Nephron (organoid): Measurements from ENCODE around the gene NUTM2E.
A peak's percentile ranks its signal among the peaks of the same experiment; 100 is the strongest.
"Not testable (repeated sequence)": the region's sequence is repeated elsewhere in the genome, so short reads cannot be mapped to it uniquely, and the experiment has no call there.

ENCODE experiments used
- H3K27ac Mint-ChIP-seq, 3 experiments: 2 replicates each; pipeline ENCODE4 v1.8.0; 2020; ENCODE audit warnings: mixed read lengths in 3 of 3, mild to moderate bottlenecking in 2 of 3, moderate library complexity in 1 of 3
- H3K27me3 Mint-ChIP-seq: 2 replicates; pipeline ENCODE4 v1.8.0; 2021; ENCODE audit warnings: low read depth, mild to moderate bottlenecking, moderate library complexity, mixed read lengths
- H3K36me3 Mint-ChIP-seq: 2 replicates; pipeline ENCODE4 v1.8.0; 2020; ENCODE audit warnings: low read depth, mixed read lengths
- H3K4me1 Mint-ChIP-seq: 2 replicates; pipeline ENCODE4 v1.8.0; 2020; ENCODE audit warnings: mixed read lengths
- H3K4me3 Mint-ChIP-seq, 3 experiments: 2 replicates each; pipeline ENCODE4 v1.8.0; 2020; ENCODE audit warnings: mild to moderate bottlenecking in 3 of 3, mixed read lengths in 3 of 3, moderate library complexity in 2 of 3
- H3K9me3 Mint-ChIP-seq: 2 replicates; pipeline ENCODE4 v1.8.0; 2020; ENCODE audit warnings: mixed read lengths
- TF ChIP-seq, protein P1 (sequence below), 3 experiments: fragments of 200-600 bp; sonication (generic); IDR thresholded peaks; one replicate each; pipeline ENCODE4 v1.5.0; 2021; ENCODE audit warnings: antibody characterized with exemption in 3 of 3; ENCODE audit not compliant: unreplicated experiment in 3 of 3

Gene NUTM2E, protein sequence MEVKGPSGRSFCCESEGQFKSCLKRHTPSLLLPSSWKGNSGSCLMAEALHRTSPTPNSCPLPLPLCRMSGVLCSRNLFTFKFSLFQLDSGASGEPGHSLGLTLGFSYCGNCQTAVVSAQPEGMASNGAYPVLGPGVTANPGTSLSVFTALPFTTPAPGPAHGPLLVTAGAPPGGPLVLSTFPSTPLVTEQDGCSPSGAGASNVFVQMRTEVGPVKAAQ (N-terminal part only)

GRCh38 chr10:79826496-79827215, at the start of gene NUTM2E:
Gene NUTM2E (plus strand): TSS chr10:79826739. CDS start chr10:79841741, 15,002 bp downstream.
- not testable (repeated sequence) for H3K9me3 Mint-ChIP-seq, H3K27me3 Mint-ChIP-seq, H3K36me3 Mint-ChIP-seq
- peak within 1 kb of the TSS; percentile 72 to 93 (median 90) for H3K27ac Mint-ChIP-seq
- peak within 1 kb of the TSS; percentile 97 to 99 (median 97) for H3K4me3 Mint-ChIP-seq
- peaks cover 11% of the 10 kb centered on the region for H3K4me1 Mint-ChIP-seq

GRCh38 chr10:79777997-79778396, 48.5 kb upstream of the NUTM2E start:
- not testable (repeated sequence) for H3K4me1 Mint-ChIP-seq, H3K27ac Mint-ChIP-seq, H3K9me3 Mint-ChIP-seq, H3K27me3 Mint-ChIP-seq, H3K4me3 Mint-ChIP-seq, H3K36me3 Mint-ChIP-seq

DNA sequence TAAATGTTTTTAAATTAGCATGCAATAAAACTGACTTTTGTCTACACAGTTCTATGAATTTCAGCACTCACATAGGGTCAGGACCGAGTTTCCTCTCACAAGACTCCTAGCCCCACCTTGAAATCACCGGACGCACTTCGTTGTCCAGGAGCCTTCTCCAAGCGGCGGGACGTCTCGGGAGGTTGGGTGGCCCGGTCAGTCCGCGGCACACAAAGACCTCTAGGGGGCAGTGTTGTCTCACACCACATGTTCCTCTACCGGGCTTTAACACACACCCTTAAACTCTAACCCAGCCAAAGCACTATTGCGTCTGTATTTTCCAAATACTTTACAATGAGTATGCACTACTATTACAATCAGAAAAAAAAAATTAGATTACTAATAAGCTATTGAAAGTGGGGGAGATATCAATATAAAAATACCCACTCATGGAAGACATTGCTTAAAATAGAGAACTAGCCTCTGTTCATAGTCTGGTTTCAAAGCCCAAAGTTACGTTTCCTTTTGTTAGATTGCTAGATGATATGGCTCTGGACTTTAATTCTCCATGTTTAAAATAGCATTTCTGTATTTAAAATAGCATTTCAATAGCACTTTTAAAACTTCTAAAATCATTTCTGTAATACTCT, 47.1 kb upstream of the NUTM2E start:
- TF ChIP-seq, protein P1, sequence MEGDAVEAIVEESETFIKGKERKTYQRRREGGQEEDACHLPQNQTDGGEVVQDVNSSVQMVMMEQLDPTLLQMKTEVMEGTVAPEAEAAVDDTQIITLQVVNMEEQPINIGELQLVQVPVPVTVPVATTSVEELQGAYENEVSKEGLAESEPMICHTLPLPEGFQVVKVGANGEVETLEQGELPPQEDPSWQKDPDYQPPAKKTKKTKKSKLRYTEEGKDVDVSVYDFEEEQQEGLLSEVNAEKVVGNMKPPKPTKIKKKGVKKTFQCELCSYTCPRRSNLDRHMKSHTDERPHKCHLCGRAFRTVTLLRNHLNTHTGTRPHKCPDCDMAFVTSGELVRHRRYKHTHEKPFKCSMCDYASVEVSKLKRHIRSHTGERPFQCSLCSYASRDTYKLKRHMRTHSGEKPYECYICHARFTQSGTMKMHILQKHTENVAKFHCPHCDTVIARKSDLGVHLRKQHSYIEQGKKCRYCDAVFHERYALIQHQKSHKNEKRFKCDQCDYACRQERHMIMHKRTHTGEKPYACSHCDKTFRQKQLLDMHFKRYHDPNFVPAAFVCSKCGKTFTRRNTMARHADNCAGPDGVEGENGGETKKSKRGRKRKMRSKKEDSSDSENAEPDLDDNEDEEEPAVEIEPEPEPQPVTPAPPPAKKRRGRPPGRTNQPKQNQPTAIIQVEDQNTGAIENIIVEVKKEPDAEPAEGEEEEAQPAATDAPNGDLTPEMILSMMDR (IDR thresholded peaks at IDR 0.05; ENCODE audit: unreplicated experiment in 3 of 3): peak; percentile 53 to 57 (median 54)
- not testable (repeated sequence) for H3K27me3 Mint-ChIP-seq, H3K4me3 Mint-ChIP-seq, H3K4me1 Mint-ChIP-seq, H3K9me3 Mint-ChIP-seq, H3K36me3 Mint-ChIP-seq
- H3K27ac Mint-ChIP-seq: peak overlapping the region in 1 of 3 experiments; percentile 37

DNA sequence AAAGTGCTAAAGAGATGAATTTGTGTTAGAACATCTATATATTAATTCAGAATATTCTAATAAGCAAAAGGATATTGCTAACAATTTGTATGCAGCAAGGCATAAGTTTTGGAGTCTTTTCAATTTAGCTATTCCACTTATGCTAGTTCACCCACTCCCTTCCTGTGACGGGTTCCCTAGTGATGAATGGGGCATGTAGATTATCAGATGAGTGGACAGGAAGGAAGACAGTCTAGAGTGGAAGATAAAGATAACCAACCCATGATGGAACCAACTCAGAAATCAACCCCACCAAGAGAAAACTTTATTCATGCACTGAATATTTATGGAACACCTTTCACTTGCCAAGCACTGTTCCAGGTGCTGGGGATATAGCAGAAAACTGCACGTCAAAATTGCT, 46.5 kb upstream of the NUTM2E start:
- not testable (repeated sequence) for H3K4me3 Mint-ChIP-seq, H3K9me3 Mint-ChIP-seq, H3K27ac Mint-ChIP-seq, H3K36me3 Mint-ChIP-seq, H3K4me1 Mint-ChIP-seq, H3K27me3 Mint-ChIP-seq

DNA sequence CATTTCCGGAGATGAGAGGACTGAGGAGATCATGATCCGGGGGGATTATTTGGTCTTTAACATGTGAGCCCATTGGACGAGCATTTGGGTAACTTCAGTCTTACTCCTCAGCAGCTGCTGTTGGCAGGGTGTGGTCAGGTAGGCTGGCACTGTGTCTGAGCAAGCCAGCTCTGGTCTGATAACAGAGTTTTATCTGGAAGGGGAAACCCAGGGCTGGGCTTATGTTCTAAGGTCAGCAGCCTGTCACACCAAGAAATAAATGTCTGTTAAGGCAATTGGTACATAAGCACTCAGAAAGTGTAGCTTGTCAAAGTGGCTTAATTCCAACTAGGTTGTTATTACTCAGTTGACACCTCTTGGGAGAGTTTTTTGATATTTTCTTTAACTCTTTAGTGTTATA, 45.0 kb upstream of the NUTM2E start:
- not testable (repeated sequence) for H3K4me3 Mint-ChIP-seq, H3K9me3 Mint-ChIP-seq, H3K27me3 Mint-ChIP-seq, H3K36me3 Mint-ChIP-seq, H3K4me1 Mint-ChIP-seq, H3K27ac Mint-ChIP-seq

GRCh38 chr10:79787455-79787952, 39.0 kb upstream of the NUTM2E start:
- H3K27ac Mint-ChIP-seq, H3K36me3 Mint-ChIP-seq, H3K4me1 Mint-ChIP-seq, H3K9me3 Mint-ChIP-seq, H3K27me3 Mint-ChIP-seq, H3K4me3 Mint-ChIP-seq: not testable (repeated sequence)

DNA sequence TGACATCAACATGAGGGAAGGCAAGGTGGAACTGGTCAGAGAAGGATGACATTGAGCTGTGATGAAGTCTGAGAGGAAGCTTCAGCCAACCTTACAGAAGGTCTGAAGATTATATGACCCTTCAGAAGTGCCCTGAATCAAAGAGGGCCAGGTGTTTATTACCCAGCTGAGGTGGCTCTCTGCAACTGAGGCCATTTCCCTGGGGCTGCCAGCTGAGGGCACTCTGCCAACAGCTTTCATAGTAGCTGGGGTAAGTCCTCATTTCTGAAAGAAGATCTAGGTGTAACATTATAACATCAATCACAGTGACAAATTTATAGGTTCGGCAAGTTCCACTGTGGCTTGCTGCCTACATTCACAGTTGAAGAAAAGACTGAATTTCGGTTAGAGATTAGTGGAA, 37.2 kb upstream of the NUTM2E start:
- H3K27me3 Mint-ChIP-seq, H3K4me3 Mint-ChIP-seq, H3K9me3 Mint-ChIP-seq, H3K27ac Mint-ChIP-seq, H3K36me3 Mint-ChIP-seq, H3K4me1 Mint-ChIP-seq: not testable (repeated sequence)

DNA sequence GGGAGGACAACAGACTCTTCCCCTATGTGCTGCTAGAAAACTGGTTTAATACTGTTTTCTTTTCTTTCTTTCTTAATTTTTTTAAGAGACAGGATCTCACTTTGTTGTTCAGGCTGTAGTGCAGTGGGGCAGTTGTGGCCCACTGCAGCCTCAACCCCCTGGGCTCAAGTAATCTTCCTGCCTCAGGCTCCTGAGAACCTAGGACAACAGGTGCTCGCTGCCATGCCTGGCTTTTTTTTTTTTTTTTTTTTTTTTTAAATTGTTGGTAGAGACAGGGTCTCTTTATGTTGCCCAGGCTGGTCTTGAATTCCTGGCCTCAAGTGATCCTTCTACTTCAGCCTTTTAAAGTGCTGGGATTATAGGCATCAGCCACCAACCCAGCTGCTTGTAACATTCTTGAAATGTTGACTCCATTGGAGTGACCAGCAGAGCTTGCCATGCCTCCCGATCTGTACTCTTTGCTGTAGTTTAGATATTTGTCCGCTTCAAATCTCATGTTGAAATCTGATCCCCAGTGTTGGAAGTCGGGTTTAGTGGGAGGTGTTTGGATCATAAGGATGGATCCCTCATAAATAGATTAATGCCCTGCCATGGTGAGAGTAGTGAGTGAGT, 34.5 kb upstream of the NUTM2E start:
- H3K27me3 Mint-ChIP-seq, H3K4me3 Mint-ChIP-seq, H3K4me1 Mint-ChIP-seq, H3K36me3 Mint-ChIP-seq, H3K9me3 Mint-ChIP-seq, H3K27ac Mint-ChIP-seq: not testable (repeated sequence)

DNA sequence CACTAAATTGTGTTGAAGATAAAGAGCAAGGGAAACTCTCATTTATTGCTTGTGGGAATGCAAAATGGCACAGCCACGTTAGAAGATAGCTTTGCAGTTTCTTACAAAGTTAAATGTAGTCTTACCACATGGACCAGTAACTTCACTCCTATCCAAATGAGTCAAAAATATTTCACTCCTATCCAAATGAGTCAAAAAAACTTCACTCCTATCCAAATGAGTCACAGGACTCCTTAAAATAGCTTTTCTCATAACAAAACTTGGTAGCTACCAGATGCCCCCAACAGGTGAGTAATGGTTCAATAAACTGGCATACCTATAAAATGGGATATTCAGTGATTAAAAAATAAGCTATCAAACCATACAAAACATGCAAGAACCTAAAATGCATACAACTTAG, 27.2 kb upstream of the NUTM2E start:
- H3K36me3 Mint-ChIP-seq, H3K9me3 Mint-ChIP-seq, H3K4me3 Mint-ChIP-seq, H3K27me3 Mint-ChIP-seq, H3K27ac Mint-ChIP-seq, H3K4me1 Mint-ChIP-seq: not testable (repeated sequence)

GRCh38 chr10:79805857-79806256, 20.7 kb upstream of the NUTM2E start:
- H3K36me3 Mint-ChIP-seq, H3K4me3 Mint-ChIP-seq, H3K27ac Mint-ChIP-seq, H3K9me3 Mint-ChIP-seq, H3K27me3 Mint-ChIP-seq, H3K4me1 Mint-ChIP-seq: not testable (repeated sequence)

GRCh38 chr10:79811895-79812294, 14.6 kb upstream of the NUTM2E start:
- H3K9me3 Mint-ChIP-seq, H3K4me3 Mint-ChIP-seq, H3K27ac Mint-ChIP-seq, H3K27me3 Mint-ChIP-seq, H3K36me3 Mint-ChIP-seq, H3K4me1 Mint-ChIP-seq: not testable (repeated sequence)

GRCh38 chr10:79816290-79816689, 10.2 kb upstream of the NUTM2E start:
- H3K27ac Mint-ChIP-seq, H3K4me3 Mint-ChIP-seq, H3K27me3 Mint-ChIP-seq, H3K4me1 Mint-ChIP-seq, H3K36me3 Mint-ChIP-seq, H3K9me3 Mint-ChIP-seq: not testable (repeated sequence)

DNA sequence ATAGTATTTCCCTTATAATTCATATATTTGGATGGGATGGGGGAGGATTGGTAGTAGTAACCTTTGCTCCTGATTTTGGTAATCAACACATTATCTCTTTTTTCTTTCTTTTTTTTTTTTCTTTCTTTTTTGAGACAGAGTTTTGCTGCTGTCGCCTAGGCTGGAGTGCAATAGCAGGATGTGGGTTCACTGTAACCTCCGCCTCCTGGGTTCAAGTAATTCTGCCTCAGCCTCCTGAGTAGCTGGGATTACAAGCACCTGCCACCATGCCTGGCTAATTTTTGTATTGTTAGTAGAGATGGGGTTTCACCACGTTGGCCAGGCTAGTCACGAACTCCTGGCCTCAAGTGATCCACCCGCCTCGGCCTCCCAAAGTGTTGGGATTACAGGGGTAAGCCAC, 3.2 kb upstream of the NUTM2E start:
- not testable (repeated sequence) for H3K27ac Mint-ChIP-seq, H3K36me3 Mint-ChIP-seq, H3K4me3 Mint-ChIP-seq, H3K4me1 Mint-ChIP-seq, H3K9me3 Mint-ChIP-seq, H3K27me3 Mint-ChIP-seq
